GM12878 (cell line): Measurements from ENCODE around the gene MGMT. TPM values are rescaled to one million over a fixed set of nuclear protein-coding genes. Genes with fewer than 3 reads are reported as not detected.

Experiments
- CEBPB ChIP-seq, 2 experiments: fragments of 150-350 bp in 1 of 2; IDR thresholded peaks; 2 replicates each; pipeline ENCODE4 v1.6.1; 2012 to 2014; ENCODE audit warnings: low read depth in 2 of 2, low read length in 2 of 2, borderline replicate concordance in 1 of 2, inconsistent platforms in 1 of 2
- polyA plus RNA-seq, 11 experiments: library from polyadenylated mRNA; depleted of rRNA in 4 of 11; unstranded in 6 of 11; stranded (reverse) in 5 of 11; fragments of >200 nt; fragmentation: Nextera tagmentation in 4 of 11; fragmentation: Illumina TruSeq in 1 of 11; extraction: Ambion mirVana in 4 of 11; extraction: Trizol in 1 of 11; gene quantifications; 1 replicate in 1 of 11; 2 replicates in 10 of 11; pipeline versions ENCODE4 v1.2.1 to v1.2.3, GENCODE V29; 2011 to 2016; ENCODE audit warnings: inconsistent platforms in 2 of 11, missing spikeins in 2 of 11, low read depth in 1 of 11
- total RNA-seq, 4 experiments: library from RNA; depleted of rRNA in 3 of 4; stranded (reverse); fragments of >200 nt in 3 of 4; fragmentation: Illumina TruSeq in 1 of 4; extraction: Trizol in 1 of 4; gene quantifications; 2 replicates each; pipeline versions ENCODE4 v1.2.1 to v1.2.3, GENCODE V29; 2013 to 2021
- TF ChIP-seq, protein P1 (sequence below): fragments of 450-650 bp; IDR thresholded peaks from 2 replicates; pipeline ENCODE4 v1.6.1; 2017; ENCODE audit warnings: mild to moderate bottlenecking
- TF ChIP-seq, protein P2 (sequence below): fragments of 450-650 bp; IDR thresholded peaks from 2 replicates; pipeline ENCODE4 v1.6.1; 2018; ENCODE audit warnings: borderline replicate concordance, mild to moderate bottlenecking; ENCODE audit not compliant: partially characterized antibody
- TF ChIP-seq, protein P3 (sequence below): IDR thresholded peaks from 2 replicates; pipeline ENCODE4 v1.6.1; 2012; ENCODE audit warnings: improper control_type of control experiment, low read depth, low read length; ENCODE audit not compliant: insufficient replicate concordance

Gene MGMT
- total and polyA plus RNA-seq, 10 of the 15 experiments (the other 5 are each of a cell fraction or from before 2014, with no cell fraction given), result 0.16 to 24.2 (median 13.3) TPM

DNA sequence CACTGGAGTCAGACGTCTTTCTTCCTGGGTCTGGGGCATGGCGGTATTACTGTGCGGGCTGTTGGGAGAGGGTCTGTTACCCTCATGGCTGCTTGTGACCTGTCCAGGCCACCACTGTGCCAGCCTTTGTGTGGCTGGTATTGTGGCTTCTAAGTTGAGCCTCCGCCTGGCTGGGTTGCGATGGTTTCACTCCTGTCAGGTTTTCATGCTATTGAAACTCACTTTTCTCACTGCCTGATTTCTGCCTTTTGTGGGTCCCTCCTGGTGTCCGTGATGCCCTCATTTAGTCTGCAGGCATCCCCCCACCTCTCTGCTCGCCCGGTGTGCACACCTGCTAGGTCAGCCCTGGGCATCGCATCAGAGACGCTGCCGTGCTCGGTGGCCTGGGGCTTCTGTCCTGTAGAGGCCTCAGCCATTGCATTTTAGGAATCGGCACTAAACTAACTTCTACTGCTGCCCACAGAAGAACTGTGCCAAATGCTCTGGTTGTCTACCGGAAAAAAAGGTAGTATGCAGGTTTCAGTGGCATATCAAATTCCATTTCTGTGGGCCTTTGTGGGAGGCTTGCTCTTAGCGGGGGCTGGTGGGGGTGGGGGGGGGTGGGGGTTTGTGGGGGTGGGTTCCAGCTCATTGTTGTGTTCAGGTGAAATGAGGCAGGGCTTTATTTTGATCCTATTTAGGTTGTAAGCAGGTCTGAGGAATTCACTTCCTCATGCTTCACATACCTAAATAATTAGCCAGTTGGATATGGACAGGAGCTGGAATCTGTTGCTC, 64.3 kb downstream of the MGMT start (continued):
- TF ChIP-seq, protein P1, sequence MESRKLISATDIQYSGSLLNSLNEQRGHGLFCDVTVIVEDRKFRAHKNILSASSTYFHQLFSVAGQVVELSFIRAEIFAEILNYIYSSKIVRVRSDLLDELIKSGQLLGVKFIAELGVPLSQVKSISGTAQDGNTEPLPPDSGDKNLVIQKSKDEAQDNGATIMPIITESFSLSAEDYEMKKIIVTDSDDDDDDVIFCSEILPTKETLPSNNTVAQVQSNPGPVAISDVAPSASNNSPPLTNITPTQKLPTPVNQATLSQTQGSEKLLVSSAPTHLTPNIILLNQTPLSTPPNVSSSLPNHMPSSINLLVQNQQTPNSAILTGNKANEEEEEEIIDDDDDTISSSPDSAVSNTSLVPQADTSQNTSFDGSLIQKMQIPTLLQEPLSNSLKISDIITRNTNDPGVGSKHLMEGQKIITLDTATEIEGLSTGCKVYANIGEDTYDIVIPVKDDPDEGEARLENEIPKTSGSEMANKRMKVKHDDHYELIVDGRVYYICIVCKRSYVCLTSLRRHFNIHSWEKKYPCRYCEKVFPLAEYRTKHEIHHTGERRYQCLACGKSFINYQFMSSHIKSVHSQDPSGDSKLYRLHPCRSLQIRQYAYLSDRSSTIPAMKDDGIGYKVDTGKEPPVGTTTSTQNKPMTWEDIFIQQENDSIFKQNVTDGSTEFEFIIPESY, result no peak
- TF ChIP-seq, protein P2, sequence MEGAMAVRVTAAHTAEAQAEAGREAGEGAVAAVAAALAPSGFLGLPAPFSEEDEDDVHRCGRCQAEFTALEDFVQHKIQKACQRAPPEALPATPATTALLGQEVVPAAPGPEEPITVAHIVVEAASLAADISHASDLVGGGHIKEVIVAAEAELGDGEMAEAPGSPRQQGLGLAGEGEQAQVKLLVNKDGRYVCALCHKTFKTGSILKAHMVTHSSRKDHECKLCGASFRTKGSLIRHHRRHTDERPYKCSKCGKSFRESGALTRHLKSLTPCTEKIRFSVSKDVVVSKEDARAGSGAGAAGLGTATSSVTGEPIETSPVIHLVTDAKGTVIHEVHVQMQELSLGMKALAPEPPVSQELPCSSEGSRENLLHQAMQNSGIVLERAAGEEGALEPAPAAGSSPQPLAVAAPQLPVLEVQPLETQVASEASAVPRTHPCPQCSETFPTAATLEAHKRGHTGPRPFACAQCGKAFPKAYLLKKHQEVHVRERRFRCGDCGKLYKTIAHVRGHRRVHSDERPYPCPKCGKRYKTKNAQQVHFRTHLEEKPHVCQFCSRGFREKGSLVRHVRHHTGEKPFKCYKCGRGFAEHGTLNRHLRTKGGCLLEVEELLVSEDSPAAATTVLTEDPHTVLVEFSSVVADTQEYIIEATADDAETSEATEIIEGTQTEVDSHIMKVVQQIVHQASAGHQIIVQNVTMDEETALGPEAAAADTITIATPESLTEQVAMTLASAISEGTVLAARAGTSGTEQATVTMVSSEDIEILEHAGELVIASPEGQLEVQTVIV, result no peak
- no peak for TF ChIP-seq CEBPB (IDR thresholded peaks at IDR 0.05; ENCODE audit: borderline replicate concordance in 1 of 2, low read depth in 2 of 2, low read length in 2 of 2)
- TF ChIP-seq, protein P3, sequence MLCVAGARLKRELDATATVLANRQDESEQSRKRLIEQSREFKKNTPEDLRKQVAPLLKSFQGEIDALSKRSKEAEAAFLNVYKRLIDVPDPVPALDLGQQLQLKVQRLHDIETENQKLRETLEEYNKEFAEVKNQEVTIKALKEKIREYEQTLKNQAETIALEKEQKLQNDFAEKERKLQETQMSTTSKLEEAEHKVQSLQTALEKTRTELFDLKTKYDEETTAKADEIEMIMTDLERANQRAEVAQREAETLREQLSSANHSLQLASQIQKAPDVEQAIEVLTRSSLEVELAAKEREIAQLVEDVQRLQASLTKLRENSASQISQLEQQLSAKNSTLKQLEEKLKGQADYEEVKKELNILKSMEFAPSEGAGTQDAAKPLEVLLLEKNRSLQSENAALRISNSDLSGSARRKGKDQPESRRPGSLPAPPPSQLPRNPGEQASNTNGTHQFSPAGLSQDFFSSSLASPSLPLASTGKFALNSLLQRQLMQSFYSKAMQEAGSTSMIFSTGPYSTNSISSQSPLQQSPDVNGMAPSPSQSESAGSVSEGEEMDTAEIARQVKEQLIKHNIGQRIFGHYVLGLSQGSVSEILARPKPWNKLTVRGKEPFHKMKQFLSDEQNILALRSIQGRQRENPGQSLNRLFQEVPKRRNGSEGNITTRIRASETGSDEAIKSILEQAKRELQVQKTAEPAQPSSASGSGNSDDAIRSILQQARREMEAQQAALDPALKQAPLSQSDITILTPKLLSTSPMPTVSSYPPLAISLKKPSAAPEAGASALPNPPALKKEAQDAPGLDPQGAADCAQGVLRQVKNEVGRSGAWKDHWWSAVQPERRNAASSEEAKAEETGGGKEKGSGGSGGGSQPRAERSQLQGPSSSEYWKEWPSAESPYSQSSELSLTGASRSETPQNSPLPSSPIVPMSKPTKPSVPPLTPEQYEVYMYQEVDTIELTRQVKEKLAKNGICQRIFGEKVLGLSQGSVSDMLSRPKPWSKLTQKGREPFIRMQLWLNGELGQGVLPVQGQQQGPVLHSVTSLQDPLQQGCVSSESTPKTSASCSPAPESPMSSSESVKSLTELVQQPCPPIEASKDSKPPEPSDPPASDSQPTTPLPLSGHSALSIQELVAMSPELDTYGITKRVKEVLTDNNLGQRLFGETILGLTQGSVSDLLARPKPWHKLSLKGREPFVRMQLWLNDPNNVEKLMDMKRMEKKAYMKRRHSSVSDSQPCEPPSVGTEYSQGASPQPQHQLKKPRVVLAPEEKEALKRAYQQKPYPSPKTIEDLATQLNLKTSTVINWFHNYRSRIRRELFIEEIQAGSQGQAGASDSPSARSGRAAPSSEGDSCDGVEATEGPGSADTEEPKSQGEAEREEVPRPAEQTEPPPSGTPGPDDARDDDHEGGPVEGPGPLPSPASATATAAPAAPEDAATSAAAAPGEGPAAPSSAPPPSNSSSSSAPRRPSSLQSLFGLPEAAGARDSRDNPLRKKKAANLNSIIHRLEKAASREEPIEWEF, result no peak
